CD14-positive monocyte (primary cell): Measurements from ENCODE around the gene RPLP2. TPM values are rescaled to one million over a fixed set of nuclear protein-coding genes. Genes with fewer than 3 reads are reported as not detected.

Source experiments
- DNase-seq, 3 donors: peaks; one replicate each; pipeline ENCODE4 v3.0.0-alpha.2; 2011 to 2022
- H2AFZ ChIP-seq: 2 replicates; pipeline ENCODE4 v1.6.0; 2012; ENCODE audit warnings: mild to moderate bottlenecking, low read depth, low read length, inconsistent platforms; ENCODE audit not compliant: insufficient read depth, poor library complexity, severe bottlenecking
- H3K27ac ChIP-seq, 2 donors: 1 replicate in 1 of 2; 2 replicates in 1 of 2; pipeline ENCODE4 v1.5.1; 2012 to 2013; ENCODE audit warnings: low read length in 2 of 2, control low read depth in 1 of 2, inconsistent platforms in 1 of 2, low read depth in 1 of 2, mild to moderate bottlenecking in 1 of 2
- H3K27me3 ChIP-seq, 2 donors: one replicate each; pipeline versions ENCODE4 v1.6.0 to v1.6.1; 2011 to 2013; ENCODE audit warnings: low read length in 2 of 2; ENCODE audit not compliant: control insufficient read depth in 2 of 2, insufficient read depth in 2 of 2
- H3K36me3 ChIP-seq, 2 donors: replicated peaks in 1 of 2; 1 replicate in 1 of 2; 2 replicates in 1 of 2; pipeline versions ENCODE4 v1.5.1 to v1.6.1; 2012 to 2013; ENCODE audit warnings: low read length in 2 of 2, control low read depth in 1 of 2, inconsistent platforms in 1 of 2, mild to moderate bottlenecking in 1 of 2; ENCODE audit not compliant: insufficient read depth in 2 of 2, control insufficient read depth in 1 of 2
- H3K4me1 ChIP-seq, 2 donors: 1 replicate in 1 of 2; 2 replicates in 1 of 2; pipeline versions ENCODE4 v1.5.1 to v1.6.1; 2012 to 2013; ENCODE audit warnings: low read length in 2 of 2, control low read depth in 1 of 2, inconsistent platforms in 1 of 2, mild to moderate bottlenecking in 1 of 2, moderate library complexity in 1 of 2; ENCODE audit not compliant: insufficient read depth in 2 of 2, control insufficient read depth in 1 of 2
- H3K4me2 ChIP-seq: replicated peaks from 2 replicates; pipeline ENCODE3; 2012; ENCODE audit warnings: low read length, moderate library complexity, mild to moderate bottlenecking; ENCODE audit not compliant: poor library complexity, severe bottlenecking; ENCODE audit errors: extremely low read depth
- H3K4me3 ChIP-seq, 3 experiments: fragments of 200-600 bp in 1 of 3; sonication (generic) in 1 of 3; replicated peaks in 1 of 3; 1 replicate in 2 of 3; 2 replicates in 1 of 3; pipeline ENCODE4 v1.5.1; 2011 to 2013; ENCODE audit warnings: low read length in 3 of 3, mild to moderate bottlenecking in 3 of 3, control low read depth in 2 of 3, low read depth in 2 of 3, inconsistent platforms in 1 of 3, moderate library complexity in 1 of 3
- H3K79me2 ChIP-seq: 2 replicates; pipeline ENCODE4 v1.6.0; 2012; ENCODE audit warnings: mild to moderate bottlenecking, control low read depth, inconsistent platforms, low read length, moderate library complexity; ENCODE audit not compliant: insufficient read depth
- H3K9ac ChIP-seq: 2 replicates; pipeline ENCODE4 v1.6.0; 2017; ENCODE audit warnings: low read length, mild to moderate bottlenecking; ENCODE audit not compliant: insufficient read depth, poor library complexity, severe bottlenecking
- H3K9me3 ChIP-seq, 2 donors: replicated peaks in 1 of 2; 1 replicate in 1 of 2; 2 replicates in 1 of 2; pipeline versions ENCODE4 v1.5.1 to v1.6.1; 2012 to 2013; ENCODE audit warnings: low read length in 2 of 2, control low read depth in 1 of 2; ENCODE audit not compliant: control insufficient read depth in 1 of 2, insufficient read depth in 1 of 2
- H4K20me1 ChIP-seq: 2 replicates; pipeline ENCODE4 v1.6.0; 2012; ENCODE audit warnings: mild to moderate bottlenecking, low read length, control low read depth, moderate library complexity; ENCODE audit not compliant: insufficient read depth
- H3K27ac Mint-ChIP-seq, 7 donors: one replicate each; pipeline ENCODE4 v1.8.0; 2020; ENCODE audit warnings: mild to moderate bottlenecking in 7 of 7, mixed read lengths in 7 of 7, moderate library complexity in 6 of 7, inconsistent platforms in 2 of 7
- H3K27me3 Mint-ChIP-seq, 3 donors: one replicate each; pipeline ENCODE4 v1.8.0; 2021 to 2022; ENCODE audit warnings: low read depth in 3 of 3, mild to moderate bottlenecking in 3 of 3, mixed read lengths in 3 of 3, moderate library complexity in 3 of 3, inconsistent platforms in 1 of 3
- H3K36me3 Mint-ChIP-seq, 2 donors: one replicate each; pipeline ENCODE4 v1.8.0; 2020; ENCODE audit warnings: mixed read lengths in 2 of 2, inconsistent platforms in 1 of 2, mild to moderate bottlenecking in 1 of 2
- H3K4me1 Mint-ChIP-seq: one replicate; pipeline ENCODE4 v1.8.0; 2020; ENCODE audit warnings: mild to moderate bottlenecking, mixed read lengths
- H3K4me3 Mint-ChIP-seq, 2 donors: one replicate each; pipeline ENCODE4 v1.8.0; 2020; ENCODE audit warnings: mild to moderate bottlenecking in 2 of 2, mixed read lengths in 2 of 2, moderate library complexity in 1 of 2
- H3K9me3 Mint-ChIP-seq, 7 donors: one replicate each; pipeline ENCODE4 v1.8.0; 2020 to 2022; ENCODE audit warnings: mixed read lengths in 7 of 7, mild to moderate bottlenecking in 6 of 7, moderate library complexity in 6 of 7, inconsistent platforms in 2 of 7
- CTCF ChIP-seq: fragments of 200-600 bp; IDR thresholded peaks from one replicate; pipeline ENCODE4 v1.8.0; 2022; ENCODE audit warnings: antibody characterized with exemption, mild to moderate bottlenecking
- WGBS: methylation state at CpG from one replicate; pipeline ENCODE4 v1.1.5; 2013; ENCODE audit warnings: missing lambda C conversion rate; ENCODE audit not compliant: insufficient coverage; 5-methylcytosine and 5-hydroxymethylcytosine counted together
- intact Hi-C, 2 donors: fragments of 100-400 bp; cut with micrococcal nuclease; formaldehyde crosslinking; loops; one replicate each; pipeline versions ENCODE4 v1.15.0 to v1.15.1; 2023
- polyA plus RNA-seq, 3 donors: library from polyadenylated mRNA; depleted of rRNA in 1 of 3; unstranded in 2 of 3; stranded (reverse) in 1 of 3; fragments of 300-500 nt in 2 of 3; fragments of >200 nt in 1 of 3; fragmentation: Illumina TruSeq in 2 of 3; gene quantifications; 1 replicate in 2 of 3; 2 replicates in 1 of 3; pipeline ENCODE4 v1.2.3, GENCODE V29; 2012 to 2021

The RPLP2 gene
- polyA plus RNA-seq, 3 donors: 879 to 1,191 (median 990) TPM

DNA sequence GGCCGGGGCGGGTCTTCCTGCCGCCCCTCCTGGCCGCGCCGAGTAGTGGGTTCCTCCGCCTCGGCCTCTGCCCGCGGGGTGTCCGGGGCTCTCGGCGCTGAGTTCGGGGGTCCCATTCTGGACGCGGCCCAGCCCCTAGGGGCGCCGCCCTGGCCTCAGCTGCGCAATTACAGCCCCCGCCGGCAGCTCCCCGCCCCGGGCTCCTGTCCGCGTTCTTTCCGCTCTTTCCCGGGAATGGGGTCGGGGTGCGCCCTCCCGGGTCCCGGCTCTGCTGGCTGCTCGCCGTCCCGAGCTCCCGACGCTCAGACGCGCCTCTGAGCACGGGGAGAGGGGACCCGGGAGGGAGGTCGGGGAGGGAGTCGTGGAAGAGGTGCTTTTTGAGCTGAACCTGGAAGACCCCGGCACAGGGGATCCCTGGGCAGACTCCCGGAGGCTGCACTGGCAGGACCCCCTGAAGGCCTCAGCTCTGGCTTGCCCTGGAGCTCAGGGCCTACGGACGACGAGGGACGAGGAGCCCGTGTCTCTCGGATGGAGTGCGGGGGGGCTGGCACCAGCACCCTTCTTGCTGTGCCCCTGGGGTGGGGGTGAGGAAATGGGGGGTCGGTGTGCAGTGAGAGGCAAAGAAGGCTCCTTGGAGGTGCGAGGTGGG is 33.4 kb downstream of the RPLP2 start:
- Histone ChIP-seq H3K4me1 (peaks cover 40 to 69% of the 10 kb centered on the region in 2 donors), H2AFZ (peak overlapping the region; percentile 72), H3K4me2 (peak overlapping the region; percentile 88), H3K36me3 (peaks cover 21 to 24% of the 10 kb centered on the region in 2 donors), H3K9me3 (no peaks in the 10 kb centered on the region), H3K27ac (peak overlapping the region; percentile 70 to 93), H3K79me2 (peaks cover 29% of the 10 kb centered on the region), H3K9ac (peak overlapping the region; percentile 95), H3K27me3 (peaks cover 0 to 2% of the 10 kb centered on the region in 2 donors), H3K4me3 (peak overlapping the region; percentile 88 to 94 (median 92)), H4K20me1 (peaks cover 74% of the 10 kb centered on the region)
- Mint-ChIP-seq H3K4me3 (peak overlapping the region; percentile 87 to 88), H3K4me1 (peaks cover 43% of the 10 kb centered on the region), H3K9me3 (no peaks in the 10 kb centered on the region), H3K27ac (peak overlapping the region; percentile 63 to 91 (median 84)), H3K36me3 (peaks cover 25 to 28% of the 10 kb centered on the region in 2 donors), H3K27me3 (peaks cover 0 to 17% (median 10%) of the 10 kb centered on the region in 3 donors)
- DNase-seq: no peak
- no peak for TF ChIP-seq CTCF
- intact Hi-C loops: loop anchor here in 1 of 2 donors (5.0 kb wide), 1 partner anchor 36 kb away; the partner anchor contains the start of genes PIDD1 and RPLP2
- under 1% methylated on average over 50 of the region's 53 CpGs for WGBS

DNA sequence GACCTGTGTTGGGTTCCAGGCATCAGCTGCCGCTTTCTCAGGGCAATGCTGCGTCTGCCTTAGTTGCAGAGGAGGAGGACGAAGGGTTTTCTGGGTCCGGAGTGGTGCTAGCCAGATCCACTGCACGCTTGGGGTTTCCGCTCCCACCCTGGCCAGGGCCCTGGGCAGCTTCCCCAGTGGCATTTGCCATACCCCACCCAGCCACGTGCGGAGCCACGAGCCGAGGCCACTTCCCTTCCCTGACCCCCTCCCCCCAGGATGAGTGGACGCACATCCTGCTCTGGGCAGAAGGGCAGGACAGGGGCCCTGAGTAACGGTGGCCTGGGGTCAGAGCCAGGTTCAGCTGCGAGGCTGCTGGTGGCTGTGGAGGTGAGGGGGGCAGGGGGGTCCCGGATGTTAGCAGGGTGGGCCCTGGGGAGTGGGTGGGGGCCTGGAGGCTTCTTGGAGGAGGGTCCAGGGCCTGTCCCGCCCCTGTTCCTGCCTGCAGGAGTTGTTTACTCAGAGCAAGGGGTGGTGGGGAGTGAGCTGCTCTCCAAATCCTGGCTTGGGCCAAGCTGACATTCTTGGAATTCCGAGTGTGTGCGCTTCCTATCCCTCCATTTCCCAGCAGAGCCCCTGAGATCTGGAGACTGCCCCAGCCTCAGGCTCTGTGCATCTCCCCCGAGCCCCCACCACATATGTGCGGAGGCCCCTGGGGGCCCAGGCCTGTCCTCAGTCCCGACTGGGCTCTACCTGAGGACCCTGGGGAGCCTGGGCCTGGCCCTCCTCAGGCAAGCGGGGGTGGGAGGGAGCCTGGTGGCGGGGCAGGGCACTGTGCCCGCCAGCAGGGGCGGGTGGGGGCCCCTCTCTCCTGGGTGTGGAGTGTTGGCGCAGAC is 34.3 kb downstream of the RPLP2 start:
- DNase-seq: peak; percentile 82 to 93 (median 90)
- H3K4me2 ChIP-seq: peak overlapping the region; percentile 88
- H3K36me3 ChIP-seq: peaks cover 13 to 16% of the 10 kb centered on the region in 2 donors
- peak overlapping the region; percentile 95 for H3K9ac ChIP-seq
- peaks cover 6 to 10% of the 10 kb centered on the region in 2 donors for H3K27me3 ChIP-seq
- no peaks in the 10 kb centered on the region for H3K9me3 ChIP-seq
- H3K27ac Mint-ChIP-seq: peak overlapping the region; percentile 76 to 91 (median 84)
- peak overlapping the region; percentile 88 to 94 (median 92) for H3K4me3 ChIP-seq
- peak overlapping the region; percentile 39 for H2AFZ ChIP-seq
- TF ChIP-seq CTCF: no peak
- H3K27ac ChIP-seq: peak overlapping the region; percentile 70 to 93
- peaks cover 48 to 78% of the 10 kb centered on the region in 2 donors for H3K4me1 ChIP-seq
- H3K79me2 ChIP-seq: peaks cover 29% of the 10 kb centered on the region
- H4K20me1 ChIP-seq: peaks cover 74% of the 10 kb centered on the region
- WGBS: 3% methylated on average over 15 of the region's 25 CpGs
- intact Hi-C loops: loop anchor here in 1 of 2 donors (5.0 kb wide), 1 partner anchor 37 kb away; the partner anchor contains the start of genes PIDD1 and RPLP2
- peaks cover 0 to 3% (median 0%) of the 10 kb centered on the region in 7 donors for H3K9me3 Mint-ChIP-seq
- H3K4me1 Mint-ChIP-seq: peaks cover 47% of the 10 kb centered on the region
- peaks cover 17 to 19% of the 10 kb centered on the region in 2 donors for H3K36me3 Mint-ChIP-seq
- H3K27me3 Mint-ChIP-seq: peaks cover 7 to 25% (median 17%) of the 10 kb centered on the region in 3 donors
- H3K4me3 Mint-ChIP-seq: peak overlapping the region; percentile 87 to 88
